ENCODE results near the gene GNG2.

DNA sequence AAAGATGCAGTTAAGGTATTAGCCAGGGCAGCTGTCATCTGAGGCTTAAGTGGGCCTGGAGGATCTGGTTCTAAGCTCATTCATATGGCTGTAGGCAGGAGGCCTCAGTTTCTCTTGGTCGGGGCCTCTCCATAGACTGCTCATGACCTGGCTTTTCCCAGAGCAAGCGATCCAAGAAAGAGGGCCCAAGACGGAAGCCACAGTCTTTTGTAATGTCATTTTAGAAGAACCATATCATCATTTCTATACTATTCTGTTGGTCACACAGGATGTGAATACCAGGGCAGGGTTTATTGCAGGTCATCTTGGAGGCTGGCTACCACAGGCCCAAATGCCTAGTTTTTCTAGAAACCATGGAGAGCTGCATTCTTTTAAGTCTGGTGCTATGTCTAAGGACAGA lies 47.7 kb downstream of the GNG2 start:
- TF ChIP-seq, protein P1, sequence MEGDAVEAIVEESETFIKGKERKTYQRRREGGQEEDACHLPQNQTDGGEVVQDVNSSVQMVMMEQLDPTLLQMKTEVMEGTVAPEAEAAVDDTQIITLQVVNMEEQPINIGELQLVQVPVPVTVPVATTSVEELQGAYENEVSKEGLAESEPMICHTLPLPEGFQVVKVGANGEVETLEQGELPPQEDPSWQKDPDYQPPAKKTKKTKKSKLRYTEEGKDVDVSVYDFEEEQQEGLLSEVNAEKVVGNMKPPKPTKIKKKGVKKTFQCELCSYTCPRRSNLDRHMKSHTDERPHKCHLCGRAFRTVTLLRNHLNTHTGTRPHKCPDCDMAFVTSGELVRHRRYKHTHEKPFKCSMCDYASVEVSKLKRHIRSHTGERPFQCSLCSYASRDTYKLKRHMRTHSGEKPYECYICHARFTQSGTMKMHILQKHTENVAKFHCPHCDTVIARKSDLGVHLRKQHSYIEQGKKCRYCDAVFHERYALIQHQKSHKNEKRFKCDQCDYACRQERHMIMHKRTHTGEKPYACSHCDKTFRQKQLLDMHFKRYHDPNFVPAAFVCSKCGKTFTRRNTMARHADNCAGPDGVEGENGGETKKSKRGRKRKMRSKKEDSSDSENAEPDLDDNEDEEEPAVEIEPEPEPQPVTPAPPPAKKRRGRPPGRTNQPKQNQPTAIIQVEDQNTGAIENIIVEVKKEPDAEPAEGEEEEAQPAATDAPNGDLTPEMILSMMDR (IDR thresholded peaks at IDR 0.05 in 2 of 3, conservative IDR thresholded peaks at IDR 0.05 in 1 of 3; ENCODE audit: control insufficient read depth in 2 of 3, extremely low read depth in 1 of 3, insufficient read depth in 1 of 3, low read depth in 3 of 3, low read length in 3 of 3): no peak
- TF ChIP-seq POLR2AphosphoS5 (IDR thresholded peaks at IDR 0.05; ENCODE audit: low read length) (no peak), TAF1 (IDR thresholded peaks at IDR 0.05; ENCODE audit: borderline replicate concordance, low read depth, low read length) (no peak), RAD21 (IDR thresholded peaks at IDR 0.05; ENCODE audit: insufficient read depth, low read depth, low read length) (no peak), SP1 (IDR thresholded peaks at IDR 0.05; ENCODE audit: low read depth, low read length) (no peak), TBL1XR1 (IDR thresholded peaks at IDR 0.05; ENCODE audit: low read depth, low read length) (no peak)
- TF ChIP-seq, protein P2, sequence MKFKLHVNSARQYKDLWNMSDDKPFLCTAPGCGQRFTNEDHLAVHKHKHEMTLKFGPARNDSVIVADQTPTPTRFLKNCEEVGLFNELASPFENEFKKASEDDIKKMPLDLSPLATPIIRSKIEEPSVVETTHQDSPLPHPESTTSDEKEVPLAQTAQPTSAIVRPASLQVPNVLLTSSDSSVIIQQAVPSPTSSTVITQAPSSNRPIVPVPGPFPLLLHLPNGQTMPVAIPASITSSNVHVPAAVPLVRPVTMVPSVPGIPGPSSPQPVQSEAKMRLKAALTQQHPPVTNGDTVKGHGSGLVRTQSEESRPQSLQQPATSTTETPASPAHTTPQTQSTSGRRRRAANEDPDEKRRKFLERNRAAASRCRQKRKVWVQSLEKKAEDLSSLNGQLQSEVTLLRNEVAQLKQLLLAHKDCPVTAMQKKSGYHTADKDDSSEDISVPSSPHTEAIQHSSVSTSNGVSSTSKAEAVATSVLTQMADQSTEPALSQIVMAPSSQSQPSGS (IDR thresholded peaks at IDR 0.05; ENCODE audit: low read length): no peak
- TF ChIP-seq, protein P3, sequence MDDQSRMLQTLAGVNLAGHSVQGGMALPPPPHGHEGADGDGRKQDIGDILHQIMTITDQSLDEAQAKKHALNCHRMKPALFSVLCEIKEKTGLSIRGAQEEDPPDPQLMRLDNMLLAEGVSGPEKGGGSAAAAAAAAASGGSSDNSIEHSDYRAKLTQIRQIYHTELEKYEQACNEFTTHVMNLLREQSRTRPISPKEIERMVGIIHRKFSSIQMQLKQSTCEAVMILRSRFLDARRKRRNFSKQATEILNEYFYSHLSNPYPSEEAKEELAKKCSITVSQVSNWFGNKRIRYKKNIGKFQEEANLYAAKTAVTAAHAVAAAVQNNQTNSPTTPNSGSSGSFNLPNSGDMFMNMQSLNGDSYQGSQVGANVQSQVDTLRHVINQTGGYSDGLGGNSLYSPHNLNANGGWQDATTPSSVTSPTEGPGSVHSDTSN (IDR thresholded peaks at IDR 0.05; ENCODE audit: insufficient replicate concordance, low read depth, low read length): no peak
